Measurements from ENCODE around the gene ZNF891. TPM values are rescaled to one million over a fixed set of nuclear protein-coding genes. Genes with fewer than 3 reads are reported as not detected.

The ZNF891 gene
- 0.33 and 0.63 TPM in 2 replicates for total RNA-seq

DNA sequence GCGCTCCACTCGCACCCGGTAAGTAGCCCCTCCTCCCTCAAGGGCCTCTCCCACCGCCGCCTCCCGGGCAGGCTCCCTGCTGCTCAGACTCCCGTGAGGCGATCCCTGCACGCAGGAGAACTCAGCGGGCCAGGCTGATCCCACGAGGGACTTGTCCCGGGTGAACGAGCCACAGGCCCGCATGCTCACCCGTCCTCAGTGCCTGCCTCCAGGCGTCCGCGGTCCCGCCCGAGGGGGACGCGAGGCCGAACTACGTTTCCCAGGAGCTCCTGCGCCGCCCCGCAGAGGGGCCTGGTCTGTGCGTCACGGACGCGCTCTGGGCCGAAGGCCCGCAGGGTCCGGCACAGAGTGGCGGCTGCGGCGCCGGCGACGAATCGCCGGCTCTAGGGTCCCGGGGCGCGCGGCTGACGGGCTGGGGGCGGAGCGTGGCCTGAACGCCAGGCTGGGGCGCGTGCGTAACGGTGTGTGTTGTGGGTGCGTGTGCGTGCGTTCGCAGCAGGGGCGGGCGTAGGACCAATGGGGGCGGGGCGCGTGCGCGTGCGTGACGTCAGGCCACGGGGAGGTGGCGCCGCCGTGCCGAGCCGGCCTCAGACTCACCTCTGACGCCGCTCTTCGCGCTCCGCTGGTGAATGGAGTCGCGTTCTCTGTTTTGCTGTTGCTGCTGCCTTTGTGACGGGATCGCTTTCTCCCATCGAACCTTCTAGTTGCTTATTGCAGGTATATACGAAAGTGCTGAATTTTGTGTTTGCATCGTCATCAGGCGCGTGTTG lies at the start of gene ZNF891, which contains the start of gene ZNF10:
Gene ZNF891 (minus strand): TSS at position 237 of the 770 bp plus-strand sequence. CDS start 8,356 bp downstream, outside the sequence.
Gene ZNF10 (plus strand): TSS at position 590 of the 770 bp plus-strand sequence. CDS start 13,866 bp downstream, outside the sequence.

DNA sequence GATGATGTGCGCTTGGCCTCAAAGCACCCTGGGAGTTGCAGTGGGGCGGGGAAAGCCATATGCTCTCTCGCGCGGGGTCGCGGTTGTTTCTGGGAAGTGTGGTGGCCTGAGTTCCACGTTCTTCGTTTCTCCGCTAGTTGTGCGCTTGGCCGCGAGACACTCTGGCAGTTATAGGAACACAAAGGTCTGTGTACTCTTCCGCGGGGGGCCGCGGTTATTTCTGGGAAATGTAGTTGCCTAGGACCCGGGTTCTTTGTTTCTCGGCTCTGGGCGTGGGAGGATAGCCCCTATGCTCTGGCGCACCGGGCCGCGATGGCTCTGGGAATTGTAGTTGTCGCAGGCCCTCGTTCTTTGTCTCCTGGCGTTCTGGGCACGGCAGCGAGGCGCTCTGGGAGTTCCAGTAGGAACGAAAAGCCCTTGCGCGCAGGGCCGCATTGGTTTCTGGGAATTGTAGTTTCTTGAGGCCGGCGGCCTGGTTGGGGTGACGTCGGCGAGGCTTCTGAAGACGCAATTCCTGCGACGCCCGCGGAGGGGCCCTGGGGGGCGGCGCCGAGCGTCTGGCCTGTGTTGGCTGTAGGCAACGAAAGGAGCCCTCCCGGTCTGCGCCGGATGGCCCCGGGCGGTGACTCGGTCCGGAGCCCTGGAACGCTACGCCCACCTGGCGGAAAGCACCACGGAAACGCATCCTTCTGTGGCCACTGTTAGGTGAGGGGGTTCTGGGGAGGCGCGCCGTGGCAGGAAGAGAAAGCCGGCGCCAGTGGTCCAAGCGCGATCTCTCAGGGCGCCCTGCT lies 49.5 kb downstream of the ZNF891 start, which contains the start of gene ZNF140:
Gene ZNF140 (plus strand): TSS at position 556 of the 791 bp plus-strand sequence. CDS start 398 bp downstream, outside the sequence.

Other genes with a start within 250 kb of the ZNF891 start
- 31.0 and 44.1 TPM in 2 replicates for gene CHFR, start 242.7 kb downstream of the ZNF891 start, total RNA-seq
- 3.7 and 5.1 TPM in 2 replicates for gene ZNF605, start 174.0 kb downstream of the ZNF891 start, total RNA-seq
- gene ZNF26, start 143.9 kb downstream of the ZNF891 start, total RNA-seq, result 4.1 and 4.9 TPM in 2 replicates
- 6.0 and 15.6 TPM in 2 replicates for gene ZNF84, start 92.8 kb downstream of the ZNF891 start, total RNA-seq
- 6.5 and 11.9 TPM in 2 replicates for gene ZNF140, start 49.4 kb downstream of the ZNF891 start, total RNA-seq
- 2.8 and 7.9 TPM in 2 replicates for gene ZNF10, start 353 bp upstream of the ZNF891 start, total RNA-seq
- gene ZNF268, start 51.2 kb upstream of the ZNF891 start, total RNA-seq, result 5.7 and 16.4 TPM in 2 replicates
- not detected in 2 replicates for gene ANHX, start 105.6 kb upstream of the ZNF891 start, total RNA-seq

Data from mesangial cell (primary cell).